Measurements from ENCODE around the gene IRF2BPL.
"Not testable (repeated sequence)": the region's sequence is repeated elsewhere in the genome, so short reads cannot be mapped to it uniquely, and the experiment has no call there.

Gene IRF2BPL

DNA sequence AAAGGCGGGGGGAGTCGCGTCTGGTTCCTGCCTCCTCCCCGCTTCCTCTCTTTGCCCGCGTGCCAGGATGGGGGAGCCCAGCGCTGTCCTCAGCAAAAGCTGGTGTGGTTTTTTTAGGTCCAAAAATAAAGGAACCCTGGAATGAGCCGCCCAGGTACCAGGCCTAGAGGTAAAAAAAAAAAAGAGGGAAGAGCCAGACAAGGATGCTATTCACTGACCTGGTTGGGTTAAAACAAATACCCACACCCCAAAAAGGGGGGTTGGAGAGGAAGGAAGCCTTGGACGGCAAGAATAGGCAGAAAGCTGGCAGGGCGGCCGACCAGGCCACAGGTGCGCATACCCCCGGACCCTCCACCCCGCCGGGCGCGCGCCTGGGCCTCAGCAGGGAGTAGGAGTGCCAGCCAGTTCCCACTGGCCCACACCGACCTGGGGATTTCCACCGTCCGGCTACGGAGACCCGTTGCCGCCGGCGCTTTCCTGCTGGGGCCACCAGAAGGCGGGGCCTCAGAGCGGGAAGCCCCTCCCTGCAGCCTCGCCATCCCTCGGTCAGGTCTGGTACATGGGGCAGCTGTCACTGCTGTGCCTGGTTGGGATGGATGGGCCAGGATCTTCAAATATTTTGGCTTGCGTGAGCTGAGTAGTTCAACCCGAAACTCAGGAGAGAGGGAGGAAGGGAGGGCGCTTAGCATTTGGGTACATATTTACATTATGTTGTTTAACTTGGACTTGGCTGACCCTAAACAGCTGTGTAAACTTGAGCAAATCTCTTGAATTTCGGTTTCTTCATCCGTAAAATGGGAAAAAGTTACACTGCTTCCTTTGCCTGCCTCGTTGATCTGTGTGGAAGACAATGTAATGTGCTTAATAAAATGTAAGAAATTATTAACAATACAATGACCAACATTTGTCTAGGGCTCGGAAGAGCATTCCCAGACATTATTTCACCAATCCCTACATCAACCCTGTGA is 5.4 kb upstream of the IRF2BPL start:
- peak; percentile 85 for DNase-seq

DNA sequence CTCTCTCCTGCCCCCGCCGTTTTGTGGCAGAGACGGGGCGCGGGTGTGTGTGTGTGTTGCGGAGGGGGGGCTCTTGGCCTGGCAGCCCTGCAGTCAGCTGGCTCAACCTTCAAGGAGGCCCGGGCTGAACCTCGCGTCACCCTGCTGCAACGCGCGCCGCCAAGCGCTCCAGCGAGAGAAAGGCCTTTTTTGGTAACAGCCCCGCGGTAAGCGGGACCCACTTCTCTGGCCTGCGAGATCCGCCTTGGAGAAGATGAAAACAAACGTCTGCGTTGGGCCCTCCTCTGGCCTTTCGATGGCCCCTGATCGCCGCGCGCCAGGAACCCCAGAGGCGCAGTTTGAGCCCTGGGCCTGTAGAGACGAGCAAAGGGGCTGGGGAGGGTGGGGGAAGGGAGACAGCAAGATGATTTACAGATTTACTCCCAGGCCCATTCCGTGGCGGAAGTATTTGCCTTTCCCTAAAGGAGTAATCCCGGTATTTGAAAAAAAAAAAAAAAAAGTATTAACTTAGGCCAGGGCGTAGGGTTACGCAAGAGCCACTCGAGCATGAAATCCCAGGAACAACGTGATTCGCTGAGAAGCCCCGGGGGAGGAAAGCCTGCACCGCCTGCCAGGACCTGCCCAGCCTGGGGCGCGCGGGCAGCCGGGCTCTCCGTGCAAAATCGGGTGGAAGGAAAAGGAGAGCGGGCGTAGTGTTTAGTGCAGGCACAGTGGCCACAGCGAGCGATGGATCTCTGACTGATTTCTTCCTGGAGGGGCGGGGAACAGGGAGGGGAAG is 4.5 kb upstream of the IRF2BPL start:
- peak; percentile 98 for DNase-seq

GRCh38 chr14:77032491-77032843 is 4.0 kb upstream of the IRF2BPL start:
- no peak for DNase-seq

DNA sequence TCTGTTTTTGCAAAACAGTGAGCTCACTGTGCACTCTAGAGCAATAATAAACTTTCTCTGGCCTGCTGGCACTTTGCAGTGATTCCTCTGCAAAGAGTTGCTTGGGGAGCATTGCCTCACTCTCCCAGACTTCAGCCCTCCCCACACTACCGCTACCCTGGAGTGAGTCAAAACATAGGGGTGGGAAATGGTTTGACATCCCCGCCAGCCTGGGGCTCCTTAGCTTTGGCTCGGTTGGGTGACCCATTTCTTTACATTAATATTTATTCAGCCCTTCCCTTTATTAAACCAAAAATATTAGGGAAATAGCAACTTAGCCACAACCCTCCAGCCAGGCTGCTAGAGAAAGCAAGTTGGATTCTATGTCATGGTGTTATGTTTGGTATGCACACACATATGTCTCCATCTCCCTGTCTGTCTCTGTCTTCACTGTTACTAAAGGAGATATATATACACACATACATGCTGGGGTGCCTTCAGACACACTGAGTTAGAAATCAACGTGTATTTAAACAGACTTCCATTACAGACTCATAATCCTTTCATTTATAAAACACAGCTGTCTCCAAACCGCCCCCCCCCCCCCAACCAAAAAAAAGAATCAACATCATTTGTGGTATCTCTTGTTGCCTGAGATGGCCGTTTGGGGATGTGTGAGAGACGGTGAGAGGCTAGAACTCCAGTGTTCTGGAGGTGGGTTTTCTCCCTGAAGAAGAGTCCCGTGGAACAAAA is 3.4 kb upstream of the IRF2BPL start:
- DNase-seq: no peak

- peak; percentile 74 for DNase-seq
Measured at GRCh38 chr14:77027538-77028383, 747 bp downstream of the IRF2BPL start.

DNA sequence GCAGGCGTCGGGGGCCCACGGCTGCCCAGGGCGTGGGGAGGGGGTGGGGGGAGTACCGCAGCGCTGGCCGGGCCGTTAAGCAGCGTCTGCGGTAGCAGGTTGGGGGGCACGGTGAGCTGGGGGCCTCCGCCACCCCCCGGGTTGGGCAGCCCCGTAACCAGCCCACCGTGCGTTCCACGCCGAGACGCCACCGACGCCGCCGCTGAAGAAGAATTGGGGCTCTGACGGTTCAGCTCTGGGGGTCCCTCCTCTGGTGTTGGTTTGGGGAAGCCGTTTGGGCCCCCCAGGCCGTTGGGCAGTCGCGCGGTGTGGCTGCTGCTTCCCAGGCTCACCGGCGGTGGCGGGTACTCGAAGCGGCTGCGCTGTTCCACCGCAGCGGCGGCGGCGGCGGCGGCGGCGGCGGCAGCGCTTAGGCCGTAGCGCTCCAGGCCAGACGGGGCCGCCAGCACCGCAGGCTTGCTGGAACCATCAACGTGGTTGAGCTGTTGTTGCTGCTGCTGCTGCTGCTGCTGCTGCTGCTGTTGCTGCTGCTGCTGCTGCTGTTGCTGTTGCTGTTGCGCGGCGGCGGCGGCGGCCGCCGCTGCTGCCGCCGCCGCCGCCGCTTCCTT is 1.5 kb downstream of the IRF2BPL start:
- peak; percentile 61 for DNase-seq

DNA sequence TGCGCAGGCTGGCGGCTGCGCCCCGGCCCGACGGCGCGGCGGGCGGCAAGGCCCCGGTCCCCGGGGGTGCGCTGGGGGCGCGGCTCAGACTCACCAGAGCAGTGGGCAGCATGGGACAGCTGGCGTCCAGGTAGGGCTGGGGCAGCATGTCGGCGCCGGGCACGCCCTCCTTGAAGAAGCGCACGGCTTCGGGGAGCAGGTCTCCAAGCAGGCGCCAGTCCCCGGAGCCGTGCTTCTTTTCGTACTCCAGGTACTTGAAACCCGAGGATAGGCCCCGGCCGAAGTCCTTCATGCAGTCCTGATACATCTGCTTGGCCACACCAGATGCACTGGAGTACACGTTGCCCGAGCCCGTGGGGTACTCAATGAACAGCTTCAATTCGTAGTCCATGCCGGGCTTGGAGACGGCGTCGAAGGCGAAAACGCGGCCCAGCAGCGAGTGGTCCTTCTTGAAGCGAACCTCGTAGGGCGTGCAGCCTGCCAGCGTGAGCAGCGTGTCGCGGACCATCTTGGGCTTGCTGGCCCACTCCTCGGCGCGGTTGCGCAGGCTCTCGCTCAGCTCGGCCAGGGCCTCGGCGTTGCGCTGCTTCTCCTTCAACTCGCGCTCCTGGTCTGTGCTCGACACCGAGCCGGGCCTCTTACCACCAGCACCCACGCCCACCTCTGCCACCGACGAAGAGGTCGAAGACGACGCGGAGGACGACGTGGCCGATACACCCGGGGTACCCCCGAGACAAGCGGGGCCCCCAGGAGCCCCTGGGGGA is 2.2 kb downstream of the IRF2BPL start:
- no peak for DNase-seq

- DNase-seq: no peak
Measured at GRCh38 chr14:77025744-77026165, 2.8 kb downstream of the IRF2BPL start.

DNA sequence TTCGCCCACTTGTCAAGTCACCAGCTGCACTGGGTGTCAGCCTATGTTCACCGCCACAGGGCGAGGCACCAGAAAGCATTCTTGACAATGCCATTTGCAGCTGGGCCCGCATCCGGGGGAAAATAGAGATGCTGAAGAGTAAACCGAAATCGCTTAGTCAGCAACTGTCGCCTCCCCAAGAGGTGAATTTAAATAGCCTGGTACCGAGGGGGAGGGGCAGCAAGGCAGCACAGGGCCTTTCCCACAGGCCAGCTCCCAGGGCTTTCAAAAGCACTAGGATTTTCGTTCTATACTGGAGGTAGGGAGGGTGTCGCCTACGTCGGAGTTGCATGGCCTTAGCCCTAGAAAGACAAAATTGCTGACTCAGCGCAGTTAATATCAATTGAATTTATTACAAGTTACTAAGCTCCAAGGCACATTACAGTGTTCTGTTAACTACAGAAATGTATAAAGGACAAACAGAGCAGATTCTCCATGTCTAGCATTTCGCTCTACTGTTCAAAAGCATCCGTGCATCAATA is 4.3 kb downstream of the IRF2BPL start:
- peak; percentile 79 for DNase-seq

- DNase-seq: peak; percentile 63
Measured at GRCh38 chr14:77023001-77023996, 5.2 kb downstream of the IRF2BPL start.

DNA sequence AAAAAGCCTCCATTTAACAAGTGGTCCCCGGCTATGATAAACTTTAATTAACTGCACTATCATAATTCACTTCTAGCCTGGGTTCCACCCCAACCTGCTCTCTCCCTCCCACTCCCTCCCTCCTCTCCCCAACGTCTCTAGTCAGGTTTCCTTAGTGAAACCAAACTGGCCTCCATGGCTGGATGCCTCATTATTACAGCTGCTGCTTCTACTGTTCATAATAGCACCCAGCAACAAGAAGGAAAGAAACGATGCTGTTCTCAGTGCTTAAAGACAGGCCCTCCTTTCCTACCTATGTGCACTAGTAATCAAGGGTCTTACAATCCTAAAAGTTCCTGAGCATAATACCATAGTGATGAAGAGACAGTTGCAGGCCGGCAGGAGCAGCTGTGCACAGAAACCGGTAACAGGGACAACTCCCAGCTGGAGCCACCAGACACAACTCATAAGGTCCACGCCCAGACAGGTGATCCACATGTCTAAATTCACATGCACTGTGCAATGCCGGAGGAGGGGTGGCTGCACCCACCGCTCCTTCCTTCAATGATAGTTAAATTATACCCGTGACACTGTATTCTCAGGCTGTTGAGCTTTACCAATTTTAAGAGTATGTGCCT is 6.2 kb downstream of the IRF2BPL start:
- DNase-seq: no peak

- not testable (repeated sequence) for DNase-seq
Measured at GRCh38 chr14:77021424-77021823, 7.1 kb downstream of the IRF2BPL start.

DNA sequence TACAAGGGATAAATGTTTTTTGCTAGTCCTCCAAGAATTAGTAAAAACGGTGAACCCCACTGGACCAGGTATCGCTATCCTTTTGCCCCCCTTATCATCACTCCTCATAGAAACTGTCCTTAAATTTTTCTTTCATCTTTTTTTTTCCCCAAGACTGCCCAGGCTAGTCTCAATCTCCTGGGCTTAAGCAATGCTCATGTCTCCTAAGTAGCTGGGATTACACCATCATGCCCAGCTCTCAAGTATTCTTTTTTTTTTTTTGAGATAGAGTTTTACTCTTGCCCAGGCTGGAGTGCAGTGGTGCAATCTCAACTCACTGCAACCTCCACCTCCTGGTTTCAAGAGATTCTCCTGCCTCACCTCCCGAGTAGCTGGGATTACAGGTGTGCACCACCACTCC is 9.7 kb downstream of the IRF2BPL start:
- no peak for DNase-seq

GRCh38 chr14:77017666-77018065 is 10.8 kb downstream of the IRF2BPL start:
- DNase-seq: no peak

- DNase-seq: no peak
Measured at GRCh38 chr14:77014734-77015133, 13.8 kb downstream of the IRF2BPL start.

DNA sequence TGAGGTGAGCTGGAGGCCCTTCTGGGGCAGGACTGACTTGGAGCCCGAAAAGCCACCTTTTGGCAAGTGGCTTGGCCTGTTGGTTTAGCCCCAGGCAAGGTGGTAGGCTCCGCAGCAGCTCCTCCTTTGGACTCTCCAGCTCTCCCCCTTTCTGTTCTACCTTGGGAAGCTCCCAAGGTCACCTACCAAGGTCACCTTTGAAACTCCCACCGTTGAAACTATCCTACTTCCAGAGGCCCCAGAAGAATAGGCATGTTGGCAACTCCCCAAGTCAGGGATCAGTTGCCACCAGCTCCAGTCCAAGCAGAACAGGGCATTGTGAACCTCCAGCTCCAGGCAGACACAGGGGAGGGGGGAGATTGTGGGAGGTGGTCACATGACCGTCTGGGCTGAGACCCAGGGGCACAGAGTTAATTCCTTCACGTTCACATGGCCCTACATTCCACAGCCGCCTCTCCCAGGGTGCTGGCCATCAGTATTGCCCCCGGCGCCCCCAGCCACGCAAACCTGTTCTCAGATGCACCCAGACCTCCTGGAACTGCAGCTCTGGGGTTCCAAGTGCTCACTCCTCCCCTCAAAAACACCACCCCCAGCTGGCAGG is 14.4 kb downstream of the IRF2BPL start:
- no peak for DNase-seq

GRCh38 chr14:77012193-77012765 is 16.2 kb downstream of the IRF2BPL start:
- DNase-seq: no peak

DNA sequence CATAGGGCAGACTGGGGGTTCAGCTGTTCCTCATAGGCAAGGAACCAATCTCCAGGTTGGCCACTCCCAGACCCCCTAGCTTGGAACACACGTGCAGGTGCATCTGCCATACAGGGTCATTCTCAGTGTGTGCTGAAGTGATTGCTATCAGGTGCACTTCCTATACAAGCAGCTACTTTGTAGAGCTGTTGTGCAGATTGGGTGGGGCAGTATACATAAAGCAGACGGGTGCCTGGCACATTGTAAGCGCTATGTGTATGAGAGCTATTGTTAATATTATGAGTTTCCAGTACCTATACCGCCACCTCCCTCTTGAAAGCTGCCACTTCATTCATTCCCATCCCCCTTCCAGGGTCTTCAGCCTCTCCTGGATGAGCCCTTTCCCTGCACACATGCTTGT is 17.3 kb downstream of the IRF2BPL start:
- DNase-seq: no peak
